Measurements from ENCODE around the gene DXO. TPM values are rescaled to one million over a fixed set of nuclear protein-coding genes. Genes with fewer than 3 reads are reported as not detected.
A peak's percentile ranks its signal among the peaks of the same experiment; 100 is the strongest.

DXO gene
- total RNA-seq, 1 donor from 2014 or later, result 8.4 TPM

DNA sequence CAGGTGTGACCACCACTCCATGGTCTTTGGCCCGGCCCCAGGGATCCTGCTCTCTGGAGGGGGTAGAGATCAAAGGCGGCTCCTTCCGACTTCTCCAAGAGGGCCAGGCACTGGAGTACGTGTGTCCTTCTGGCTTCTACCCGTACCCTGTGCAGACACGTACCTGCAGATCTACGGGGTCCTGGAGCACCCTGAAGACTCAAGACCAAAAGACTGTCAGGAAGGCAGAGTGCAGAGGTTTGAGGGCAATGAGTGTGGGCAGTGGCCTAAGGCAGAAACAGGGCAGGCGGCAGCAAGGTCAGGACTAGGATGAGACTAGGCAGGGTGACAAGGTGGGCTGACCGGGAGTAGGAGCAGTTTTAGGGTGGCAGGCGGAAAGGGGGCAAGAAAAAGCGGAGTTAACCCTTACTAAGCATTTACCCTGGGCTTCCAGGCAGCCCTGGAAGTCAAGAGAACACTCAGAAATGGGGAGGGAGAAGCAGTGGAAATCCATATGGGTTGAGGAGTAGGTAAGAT lies 25.5 kb downstream of the DXO start:
- DNase-seq (ENCODE audit: low read depth), result no peak
- TF ChIP-seq, protein P1, sequence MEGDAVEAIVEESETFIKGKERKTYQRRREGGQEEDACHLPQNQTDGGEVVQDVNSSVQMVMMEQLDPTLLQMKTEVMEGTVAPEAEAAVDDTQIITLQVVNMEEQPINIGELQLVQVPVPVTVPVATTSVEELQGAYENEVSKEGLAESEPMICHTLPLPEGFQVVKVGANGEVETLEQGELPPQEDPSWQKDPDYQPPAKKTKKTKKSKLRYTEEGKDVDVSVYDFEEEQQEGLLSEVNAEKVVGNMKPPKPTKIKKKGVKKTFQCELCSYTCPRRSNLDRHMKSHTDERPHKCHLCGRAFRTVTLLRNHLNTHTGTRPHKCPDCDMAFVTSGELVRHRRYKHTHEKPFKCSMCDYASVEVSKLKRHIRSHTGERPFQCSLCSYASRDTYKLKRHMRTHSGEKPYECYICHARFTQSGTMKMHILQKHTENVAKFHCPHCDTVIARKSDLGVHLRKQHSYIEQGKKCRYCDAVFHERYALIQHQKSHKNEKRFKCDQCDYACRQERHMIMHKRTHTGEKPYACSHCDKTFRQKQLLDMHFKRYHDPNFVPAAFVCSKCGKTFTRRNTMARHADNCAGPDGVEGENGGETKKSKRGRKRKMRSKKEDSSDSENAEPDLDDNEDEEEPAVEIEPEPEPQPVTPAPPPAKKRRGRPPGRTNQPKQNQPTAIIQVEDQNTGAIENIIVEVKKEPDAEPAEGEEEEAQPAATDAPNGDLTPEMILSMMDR (IDR thresholded peaks at IDR 0.05; ENCODE audit: insufficient read depth, low read length, severe bottlenecking), result no peak
- H3K4me3 ChIP-seq (ENCODE audit: low read depth, low read length), result no peak overlapping the region
- no peaks in the 10 kb centered on the region for H3K36me3 ChIP-seq (ENCODE audit: control insufficient read depth, insufficient read depth, low read length)
- FAIRE-seq, result no peak
- H3K27me3 ChIP-seq (ENCODE audit: control insufficient read depth, insufficient read depth, low read length), result no peaks in the 10 kb centered on the region

DNA sequence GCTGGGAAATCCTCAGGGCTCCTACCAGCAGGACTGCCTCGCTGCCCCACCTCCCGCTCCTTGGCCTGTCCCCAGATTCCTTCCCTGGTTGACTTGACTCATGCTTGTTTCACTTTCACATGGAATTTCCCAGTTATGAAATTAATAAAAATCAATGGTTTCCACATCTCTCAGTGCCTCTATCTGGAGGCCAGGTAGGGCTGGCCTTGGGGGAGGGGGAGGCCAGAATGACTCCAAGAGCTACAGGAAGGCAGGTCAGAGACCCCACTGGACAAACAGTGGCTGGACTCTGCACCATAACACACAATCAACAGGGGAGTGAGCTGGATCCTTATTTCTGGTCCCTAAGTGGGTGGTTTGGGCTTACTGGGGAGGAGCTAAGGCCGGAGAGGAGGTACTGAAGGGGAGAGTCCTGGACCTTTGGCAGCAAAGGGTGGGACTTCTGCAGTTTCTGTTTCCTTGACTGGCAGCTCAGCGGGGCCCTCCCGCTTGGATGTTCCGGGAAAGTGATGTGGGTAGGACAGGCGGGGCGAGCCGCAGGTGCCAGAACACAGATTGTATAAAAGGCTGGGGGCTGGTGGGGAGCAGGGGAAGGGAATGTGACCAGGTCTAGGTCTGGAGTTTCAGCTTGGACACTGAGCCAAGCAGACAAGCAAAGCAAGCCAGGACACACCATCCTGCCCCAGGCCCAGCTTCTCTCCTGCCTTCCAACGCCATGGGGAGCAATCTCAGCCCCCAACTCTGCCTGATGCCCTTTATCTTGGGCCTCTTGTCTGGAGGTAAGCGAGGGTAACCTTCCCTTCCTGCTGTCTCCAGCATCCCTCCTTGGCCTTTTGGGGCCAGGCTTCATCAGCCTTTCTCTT lies 26.2 kb downstream of the DXO start, which contains the start of gene CFB:
TSS of gene CFB (plus strand) at position 589 of the 863 bp plus-strand sequence. CDS start at position 716, 127 bp downstream.
- no peaks in the 10 kb centered on the region for H3K36me3 ChIP-seq (ENCODE audit: control insufficient read depth, insufficient read depth, low read length)
- DNase-seq (ENCODE audit: low read depth), result peak; percentile 87
- H3K4me3 ChIP-seq (ENCODE audit: low read depth, low read length), result peak within 1 kb of the TSS; percentile 15
- TF ChIP-seq, protein P1 (IDR thresholded peaks at IDR 0.05; ENCODE audit: insufficient read depth, low read length, severe bottlenecking), result no peak
- H3K27me3 ChIP-seq (ENCODE audit: control insufficient read depth, insufficient read depth, low read length), result no peaks in the 10 kb centered on the region
- no peak for FAIRE-seq

DNA sequence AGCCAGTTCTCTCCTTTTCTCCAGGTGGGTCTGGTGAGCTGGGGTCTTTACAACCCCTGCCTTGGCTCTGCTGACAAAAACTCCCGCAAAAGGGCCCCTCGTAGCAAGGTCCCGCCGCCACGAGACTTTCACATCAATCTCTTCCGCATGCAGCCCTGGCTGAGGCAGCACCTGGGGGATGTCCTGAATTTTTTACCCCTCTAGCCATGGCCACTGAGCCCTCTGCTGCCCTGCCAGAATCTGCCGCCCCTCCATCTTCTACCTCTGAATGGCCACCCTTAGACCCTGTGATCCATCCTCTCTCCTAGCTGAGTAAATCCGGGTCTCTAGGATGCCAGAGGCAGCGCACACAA lies 26.8 kb downstream of the DXO start:
- H3K27me3 ChIP-seq (ENCODE audit: control insufficient read depth, insufficient read depth, low read length), result no peaks in the 10 kb centered on the region
- no peak for FAIRE-seq
- no peak overlapping the region for H3K4me3 ChIP-seq (ENCODE audit: low read depth, low read length)
- TF ChIP-seq, protein P1 (IDR thresholded peaks at IDR 0.05; ENCODE audit: insufficient read depth, low read length, severe bottlenecking), result no peak
- H3K36me3 ChIP-seq (ENCODE audit: control insufficient read depth, insufficient read depth, low read length), result no peaks in the 10 kb centered on the region
- no peak for DNase-seq (ENCODE audit: low read depth)

DNA sequence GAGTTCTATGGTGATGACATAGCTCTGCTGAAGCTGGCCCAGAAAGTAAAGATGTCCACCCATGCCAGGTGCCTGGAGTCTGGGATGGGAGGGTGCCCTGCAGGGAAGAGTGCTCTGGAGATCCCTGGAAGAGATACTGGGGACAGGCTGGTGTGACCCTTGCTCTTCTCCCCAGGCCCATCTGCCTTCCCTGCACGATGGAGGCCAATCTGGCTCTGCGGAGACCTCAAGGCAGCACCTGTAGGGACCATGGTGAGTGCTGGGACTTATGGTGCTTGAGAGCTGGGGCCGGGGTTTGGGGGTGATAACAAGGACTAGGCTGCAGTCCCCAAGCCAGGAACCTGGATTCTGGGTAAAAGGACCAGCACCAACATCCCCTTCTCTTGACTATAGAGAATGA lies 28.2 kb downstream of the DXO start:
- FAIRE-seq (no peak), DNase-seq (ENCODE audit: low read depth) (no peak)
- Histone ChIP-seq H3K4me3 (ENCODE audit: low read depth, low read length) (no peak overlapping the region), H3K36me3 (ENCODE audit: control insufficient read depth, insufficient read depth, low read length) (no peaks in the 10 kb centered on the region), H3K27me3 (ENCODE audit: control insufficient read depth, insufficient read depth, low read length) (no peaks in the 10 kb centered on the region)
- TF ChIP-seq, protein P1 (IDR thresholded peaks at IDR 0.05; ENCODE audit: insufficient read depth, low read length, severe bottlenecking), result no peak

DNA sequence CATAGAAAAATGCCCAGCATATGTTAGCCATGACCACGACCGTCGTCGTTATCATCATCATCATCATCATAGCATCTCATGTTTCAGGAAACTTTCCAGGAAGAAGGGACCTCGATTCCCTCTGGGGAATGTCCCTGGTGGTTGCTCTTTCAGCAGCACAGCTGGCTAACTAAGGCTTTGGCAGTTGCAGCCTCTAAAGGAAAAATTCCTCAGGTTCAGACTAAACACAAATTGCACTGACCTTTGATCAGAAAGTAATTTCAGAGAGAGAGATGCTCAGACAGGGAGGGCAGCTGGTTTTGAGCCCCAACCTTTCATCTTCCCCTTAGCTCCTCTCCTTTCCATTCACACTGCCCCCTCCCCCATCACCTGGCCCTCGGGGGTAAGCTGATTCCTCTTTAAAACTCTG lies 31.7 kb downstream of the DXO start:
- H3K27me3 ChIP-seq (ENCODE audit: control insufficient read depth, insufficient read depth, low read length), result no peaks in the 10 kb centered on the region
- no peak overlapping the region for H3K4me3 ChIP-seq (ENCODE audit: low read depth, low read length)
- TF ChIP-seq, protein P1 (IDR thresholded peaks at IDR 0.05; ENCODE audit: insufficient read depth, low read length, severe bottlenecking), result no peak
- peak; percentile 15 for DNase-seq (ENCODE audit: low read depth)
- FAIRE-seq, result no peak
- H3K36me3 ChIP-seq (ENCODE audit: control insufficient read depth, insufficient read depth, low read length), result no peaks in the 10 kb centered on the region
